ENCODE data around the gene DUSP15.

- TF ChIP-seq CTCF (IDR thresholded peaks at IDR 0.05): no peak
- TF ChIP-seq POLR2A (IDR thresholded peaks at IDR 0.05; ENCODE audit: low read length): no peak
- TF ChIP-seq CBX8 (IDR thresholded peaks at IDR 0.05): no peak
These were observed 11.6 kb upstream of the DUSP15 start for GRCh38 chr20:31881945-31882344.
